HG03095 (cell line): ENCODE data around the gene PAQR9.
A peak's percentile ranks its signal among the peaks of the same experiment; 100 is the strongest.

Experiments
- ATAC-seq: cut with Tn5 transposase; IDR thresholded peaks from one replicate; pipeline ENCODE4 v1.9.1; 2021; ENCODE audit warnings: moderate library complexity; ENCODE audit not compliant: unreplicated experiment

PAQR9 gene

GRCh38 chr3:142952272-142953193, 10.9 kb downstream of the PAQR9 start:
- no peak for ATAC-seq

DNA sequence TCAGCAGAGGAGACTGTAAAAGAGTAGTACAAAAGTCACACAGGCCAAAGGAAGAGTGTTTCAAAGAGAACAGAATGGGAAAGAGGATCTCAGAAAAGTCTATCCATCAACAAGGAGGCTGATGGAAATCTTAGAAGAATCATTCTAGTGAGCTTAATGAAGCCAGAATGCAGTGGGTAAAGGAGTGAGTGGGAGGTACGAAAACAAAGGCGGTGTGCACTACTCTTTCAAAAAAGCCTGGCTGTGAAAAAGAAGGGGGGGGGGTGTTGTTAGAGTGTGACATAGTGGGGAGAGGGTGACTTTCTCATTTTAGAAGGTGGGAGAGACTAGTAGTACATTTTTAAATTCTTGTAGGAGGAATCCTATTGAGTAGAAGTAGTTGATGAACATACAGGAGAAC, 11.7 kb downstream of the PAQR9 start:
- ATAC-seq: no peak

- ATAC-seq: no peak
Measured at GRCh38 chr3:142950972-142951371, 12.5 kb downstream of the PAQR9 start.

- no peak for ATAC-seq
Measured at GRCh38 chr3:142947799-142948575, 15.5 kb downstream of the PAQR9 start.

DNA sequence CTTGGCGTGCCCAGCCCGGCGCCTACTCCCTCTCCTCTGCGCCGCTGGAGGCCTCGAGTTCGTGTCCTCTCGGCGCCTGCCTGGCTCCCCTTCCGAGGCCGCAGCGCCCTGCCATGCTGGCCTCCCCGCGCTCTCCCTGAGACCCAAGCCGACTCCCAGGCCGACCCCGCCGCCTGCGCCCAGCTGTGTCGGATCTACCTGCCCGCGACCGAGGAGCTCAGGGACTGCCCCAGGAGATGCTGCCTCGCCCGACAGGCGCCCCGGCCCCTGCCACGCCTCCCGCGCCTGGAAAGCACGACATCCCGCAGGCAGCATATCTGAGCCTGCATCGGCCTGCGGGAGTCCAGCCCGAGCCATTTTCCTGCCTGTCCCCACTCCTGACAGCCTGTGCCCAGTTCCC, 16.1 kb downstream of the PAQR9 start:
- no peak for ATAC-seq

DNA sequence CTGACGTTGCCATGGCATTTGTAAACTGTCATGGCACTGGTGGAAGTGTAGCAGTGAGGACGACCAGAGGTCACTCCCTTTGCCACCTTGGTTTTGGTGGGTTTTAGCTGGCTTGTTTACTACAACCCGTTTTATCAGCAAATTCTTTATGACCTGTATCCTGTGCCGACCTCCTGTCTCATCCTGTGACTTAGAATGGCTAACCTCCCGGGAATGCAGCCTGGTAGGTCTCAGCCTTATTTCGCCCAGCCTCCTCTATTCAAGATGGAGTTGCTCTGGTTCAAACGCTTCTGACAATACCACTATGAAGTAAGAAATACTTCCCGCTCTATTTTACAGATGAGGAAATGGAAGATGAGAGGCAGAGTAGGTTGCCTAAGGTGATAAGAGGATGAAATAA, 16.6 kb downstream of the PAQR9 start:
- ATAC-seq: no peak

GRCh38 chr3:142945023-142945422, 18.5 kb downstream of the PAQR9 start:
- ATAC-seq: no peak

- no peak for ATAC-seq
Measured at GRCh38 chr3:142944342-142944741, 19.1 kb downstream of the PAQR9 start.

DNA sequence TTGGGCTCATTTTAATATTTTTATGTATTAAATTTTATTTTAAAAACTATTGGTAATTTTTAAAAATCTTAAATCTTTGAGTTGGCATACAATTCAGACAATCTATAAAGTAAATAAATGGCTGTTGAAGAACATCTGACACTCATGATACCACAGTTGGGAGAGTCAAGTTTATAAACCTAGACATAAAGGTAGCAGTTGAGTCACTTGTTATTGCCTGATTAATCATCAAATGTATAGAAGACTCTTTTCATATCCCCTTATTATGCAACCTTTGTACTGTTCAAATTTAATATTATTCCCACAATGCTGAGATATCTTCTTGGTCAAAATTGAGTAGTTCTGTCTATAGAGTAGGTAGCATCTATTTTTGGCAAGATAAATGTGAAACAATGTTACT, 19.6 kb downstream of the PAQR9 start:
- no peak for ATAC-seq

DNA sequence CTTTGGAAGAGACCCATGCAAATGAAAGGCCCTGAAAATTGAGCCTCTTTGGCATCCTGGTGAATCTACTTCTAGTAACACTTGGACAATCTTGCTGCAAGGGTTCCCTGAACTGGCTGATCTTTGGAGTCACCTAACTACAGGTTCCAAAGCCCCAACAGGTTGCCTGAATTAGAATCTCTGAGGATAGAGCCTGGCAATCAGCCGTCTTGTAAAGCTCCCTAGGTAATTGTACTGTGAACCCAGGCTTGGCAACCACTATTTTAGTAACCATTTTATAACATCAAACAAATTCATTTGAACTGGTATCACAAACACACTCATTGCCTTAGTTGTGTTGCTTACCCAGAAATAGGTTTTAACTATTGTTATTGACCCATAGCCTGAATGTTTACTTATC, 20.1 kb downstream of the PAQR9 start:
- no peak for ATAC-seq

DNA sequence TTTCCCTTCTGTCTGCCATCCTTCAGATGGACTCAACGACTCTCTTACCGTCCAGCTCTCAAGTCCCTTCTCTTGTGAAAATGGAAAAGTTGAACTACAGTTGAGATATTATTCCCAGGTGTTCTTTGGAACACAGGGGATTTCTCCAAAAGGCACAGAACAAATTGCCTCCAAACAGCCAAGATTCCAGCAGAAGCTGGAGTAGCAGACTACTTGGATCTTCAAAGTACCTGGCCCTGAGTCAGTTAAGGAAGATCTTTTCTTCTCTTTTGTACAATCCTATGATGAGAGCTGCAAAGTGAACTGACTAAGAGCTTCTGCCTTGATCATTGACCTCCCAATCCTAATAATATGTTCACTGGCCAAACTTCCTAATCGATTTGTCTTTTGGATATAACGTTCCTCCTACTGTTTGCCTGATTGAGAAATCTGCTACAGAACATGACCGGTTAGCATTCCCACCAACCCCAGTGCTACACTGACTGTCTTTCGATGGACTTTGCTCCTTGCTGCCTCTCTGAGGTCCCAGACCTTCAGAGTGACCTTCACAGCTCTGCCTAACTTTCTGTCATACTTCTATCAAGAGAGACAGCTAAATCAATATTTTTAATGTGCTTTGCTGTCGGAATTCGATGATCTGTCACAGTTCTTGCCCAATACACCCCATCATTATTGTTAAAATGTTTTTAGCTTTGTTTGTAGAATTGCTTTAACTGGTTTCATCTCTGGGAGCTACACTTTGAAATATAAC, 21.9 kb downstream of the PAQR9 start:
- ATAC-seq: no peak

DNA sequence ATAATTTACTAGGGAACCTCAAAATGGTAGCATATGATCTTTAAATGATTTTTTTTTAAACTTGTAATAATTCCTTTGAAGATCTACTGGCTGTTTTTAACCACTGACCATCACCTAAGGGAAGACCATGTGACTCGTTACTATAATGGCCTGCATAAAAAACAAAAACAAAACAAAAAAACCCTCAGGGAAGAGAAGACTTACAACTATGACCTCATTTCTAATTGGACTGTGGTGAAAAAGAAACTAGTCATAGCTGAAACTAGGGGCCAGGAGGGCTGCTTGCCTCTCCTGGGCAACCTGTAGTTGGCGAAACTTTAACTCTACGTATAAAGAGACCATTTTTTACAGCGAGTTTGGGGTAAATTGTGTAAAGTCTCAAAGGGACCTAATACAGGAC, 23.0 kb downstream of the PAQR9 start:
- no peak for ATAC-seq

DNA sequence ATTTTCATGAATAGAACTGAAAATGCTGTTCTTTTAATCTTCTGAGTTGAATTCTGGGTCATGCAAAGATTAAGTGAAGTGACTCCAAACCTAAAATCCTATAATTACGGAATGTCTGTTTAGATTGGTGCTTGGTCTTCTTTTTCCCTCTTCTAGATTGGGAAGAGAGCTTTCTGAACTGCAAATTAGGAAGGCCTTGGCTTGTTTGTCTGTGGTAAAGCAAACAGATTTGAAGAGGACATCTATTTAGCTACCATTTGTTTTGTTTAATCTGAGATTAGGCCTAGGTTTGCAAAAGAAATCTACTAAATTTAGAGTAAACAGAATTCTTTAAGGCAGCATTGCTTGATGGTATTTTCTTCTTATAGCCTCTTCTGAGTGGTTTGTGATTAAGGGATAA, 23.5 kb downstream of the PAQR9 start:
- no peak for ATAC-seq

- no peak for ATAC-seq
Measured at GRCh38 chr3:142935963-142936362, 27.5 kb downstream of the PAQR9 start.

DNA sequence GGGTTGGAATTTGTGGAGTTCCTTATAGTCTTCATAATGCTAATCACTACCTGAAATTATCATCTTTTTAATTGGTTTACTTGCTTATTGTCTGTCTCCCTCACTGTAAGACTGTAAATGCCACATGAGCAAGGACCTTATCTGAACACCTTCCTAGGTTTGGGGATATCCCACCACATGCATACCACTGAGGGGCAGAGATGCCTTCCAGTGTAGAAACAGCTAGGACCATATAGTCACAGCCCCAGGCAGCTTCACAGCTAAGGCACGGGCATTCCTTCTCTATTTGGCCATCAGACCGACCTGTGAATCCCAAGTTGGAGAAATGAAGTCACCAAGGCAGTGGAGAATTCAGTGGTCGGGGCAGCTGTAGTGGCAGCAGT, 28.6 kb downstream of the PAQR9 start:
- no peak for ATAC-seq

GRCh38 chr3:142934128-142934886, 29.2 kb downstream of the PAQR9 start:
- no peak for ATAC-seq

DNA sequence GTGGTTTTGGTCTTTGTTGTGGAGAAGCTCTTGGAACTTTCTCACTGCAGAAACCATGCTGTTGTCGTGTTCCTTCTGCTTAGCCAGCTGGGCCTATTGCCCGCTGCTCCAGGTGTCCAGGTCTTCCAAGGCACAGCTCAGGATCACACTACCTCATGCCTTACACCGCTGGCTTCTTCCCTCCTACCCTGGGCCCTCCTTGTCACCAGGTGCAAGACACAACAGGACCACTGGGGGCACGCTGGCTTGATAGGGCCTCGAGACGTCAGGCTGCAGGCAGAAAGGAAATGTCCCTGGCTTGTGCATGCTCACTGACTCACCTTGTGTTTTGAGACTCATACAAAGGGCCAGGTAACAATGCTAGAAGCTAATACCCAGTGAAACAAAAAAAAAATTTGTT, 32.3 kb downstream of the PAQR9 start:
- peak; percentile 93 for ATAC-seq

DNA sequence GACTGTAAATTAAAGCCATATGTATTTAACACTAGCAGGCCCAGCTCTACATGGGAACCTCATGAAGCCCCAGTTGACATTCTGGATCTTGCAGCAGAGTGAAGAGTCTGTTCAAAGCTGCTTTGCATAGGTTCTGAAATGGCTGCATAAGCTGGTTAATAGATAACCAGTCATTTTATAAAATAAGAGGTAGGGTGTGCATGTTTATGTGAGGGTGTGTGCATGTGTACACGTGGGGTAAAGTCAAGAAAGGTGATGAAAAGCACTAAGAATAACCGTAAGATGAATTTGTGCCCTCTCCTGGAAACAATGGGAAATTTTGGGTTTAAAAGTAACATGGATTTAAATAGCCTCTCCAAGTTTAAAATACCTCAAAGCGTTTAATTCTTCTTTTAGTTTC, 33.0 kb downstream of the PAQR9 start:
- ATAC-seq: no peak

- ATAC-seq: no peak
Measured at GRCh38 chr3:142929890-142930289, 33.6 kb downstream of the PAQR9 start.

DNA sequence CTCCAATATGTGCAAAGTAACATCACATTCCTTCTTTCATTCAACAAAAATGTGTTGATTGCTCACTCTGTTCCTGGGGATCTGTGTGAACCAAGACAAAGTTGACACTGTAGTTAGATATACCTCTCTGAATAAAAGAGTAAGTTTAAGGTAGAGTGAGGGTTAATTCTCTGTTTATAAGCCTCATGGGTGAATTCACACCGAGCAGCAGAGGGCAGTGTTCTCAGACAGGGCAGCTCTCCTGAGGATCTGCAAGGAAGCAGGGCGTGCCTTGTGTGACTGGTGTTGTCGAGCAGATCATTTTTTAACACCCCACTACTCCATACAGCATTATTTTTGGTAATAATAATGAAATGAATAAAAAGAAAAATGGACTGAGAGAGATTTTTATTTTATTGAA, 34.4 kb downstream of the PAQR9 start:
- no peak for ATAC-seq
